Measurements from ENCODE around the gene PTPN12. TPM values are rescaled to one million over a fixed set of nuclear protein-coding genes. Genes with fewer than 3 reads are reported as not detected.
"Not testable (repeated sequence)": the region's sequence is repeated elsewhere in the genome, so short reads cannot be mapped to it uniquely, and the experiment has no call there.

Gene PTPN12
- total RNA-seq: 10 to 100 TPM; 11.3 to 12.5 TPM
- polyA plus RNA-seq: 4.8 TPM

GRCh38 chr7:77537136-77537777 is at the start of gene PTPN12:
TSS of gene PTPN12 (plus strand) at chr7:77537295. CDS start at chr7:77537547, 252 bp downstream.
- no peaks in the 10 kb centered on the region for H3K27me3 Mint-ChIP-seq
- DNase-seq: peak in 2 of 5 donors; percentile 47 to 83
- H3K4me1 ChIP-seq (ENCODE audit: insufficient read depth, low read length): no peaks in the 10 kb centered on the region
- H3K4me3 Mint-ChIP-seq: peak within 1 kb of the TSS; percentile 95 to 99 (median 98)
- peak within 1 kb of the TSS; percentile 86 for H3K4me3 ChIP-seq (ENCODE audit: low read length)
- H3K9me3 Mint-ChIP-seq: no peaks in the 10 kb centered on the region
- H3K27ac Mint-ChIP-seq: peak within 1 kb of the TSS; percentile 82 to 99 (median 93)
- no peaks in the 10 kb centered on the region for H3K36me3 ChIP-seq (ENCODE audit: insufficient read depth, low read length)
- H3K9me3 ChIP-seq (ENCODE audit: low read length): no peaks in the 10 kb centered on the region
- POLR2A ChIA-PET: interaction anchor here (1.2 kb wide), 1 partner anchor 161 kb away, joined by 3 read pairs; no protein-coding TSS in a partner anchor
- H3K4me1 Mint-ChIP-seq: peaks cover 19 to 37% (median 27%) of the 10 kb centered on the region in 3 donors
- peak within 1 kb of the TSS; percentile 75 for H3K27ac ChIP-seq (ENCODE audit: low read depth, low read length)
- H3K36me3 Mint-ChIP-seq: peaks cover 0 to 8% (median 0%) of the 10 kb centered on the region in 3 donors
- CTCF ChIA-PET: no interaction called here
- no peaks in the 10 kb centered on the region for H3K27me3 ChIP-seq (ENCODE audit: insufficient read depth, low read length, poor library complexity, severe bottlenecking)

- H3K4me1 ChIP-seq (ENCODE audit: insufficient read depth, low read length): no peaks in the 10 kb centered on the region
- no peak overlapping the region for H3K4me3 Mint-ChIP-seq
- H3K9me3 ChIP-seq (ENCODE audit: low read length): no peaks in the 10 kb centered on the region
- H3K4me3 ChIP-seq (ENCODE audit: low read length): no peak overlapping the region
- H3K4me1 Mint-ChIP-seq: no peaks in the 10 kb centered on the region
- no peak overlapping the region for H3K27ac Mint-ChIP-seq
- ChIA-PET POLR2A (no interaction called here), CTCF (no interaction called here)
- H3K9me3 Mint-ChIP-seq: peaks cover 6 to 10% (median 9%) of the 10 kb centered on the region in 5 donors
- H3K36me3 ChIP-seq (ENCODE audit: insufficient read depth, low read length): no peaks in the 10 kb centered on the region
- no peaks in the 10 kb centered on the region for H3K27me3 ChIP-seq (ENCODE audit: insufficient read depth, low read length, poor library complexity, severe bottlenecking)
- H3K36me3 Mint-ChIP-seq: peaks cover 0 to 10% (median 0%) of the 10 kb centered on the region in 3 donors
- peaks cover 0 to 25% of the 10 kb centered on the region in 2 donors for H3K27me3 Mint-ChIP-seq
- no peak for DNase-seq
- H3K27ac ChIP-seq (ENCODE audit: low read depth, low read length): no peak overlapping the region
Measured at GRCh38 chr7:77488986-77489385, 48.1 kb upstream of the PTPN12 start.

- H3K36me3 Mint-ChIP-seq: peaks cover 0 to 13% (median 0%) of the 10 kb centered on the region in 3 donors
- H3K4me1 Mint-ChIP-seq: no peaks in the 10 kb centered on the region
- no peaks in the 10 kb centered on the region for H3K36me3 ChIP-seq (ENCODE audit: insufficient read depth, low read length)
- H3K9me3 Mint-ChIP-seq: peaks cover 10 to 16% (median 11%) of the 10 kb centered on the region in 5 donors
- no peak overlapping the region for H3K27ac Mint-ChIP-seq
- H3K4me3 ChIP-seq (ENCODE audit: low read length): no peak overlapping the region
- peaks cover 5 to 18% of the 10 kb centered on the region in 2 donors for H3K27me3 Mint-ChIP-seq
- CTCF ChIA-PET: no interaction called here
- POLR2A ChIA-PET: no interaction called here
- no peaks in the 10 kb centered on the region for H3K4me1 ChIP-seq (ENCODE audit: insufficient read depth, low read length)
- H3K9me3 ChIP-seq (ENCODE audit: low read length): no peaks in the 10 kb centered on the region
- H3K4me3 Mint-ChIP-seq: no peak overlapping the region
- DNase-seq: no peak
- H3K27ac ChIP-seq (ENCODE audit: low read depth, low read length): no peak overlapping the region
- H3K27me3 ChIP-seq (ENCODE audit: insufficient read depth, low read length, poor library complexity, severe bottlenecking): no peaks in the 10 kb centered on the region
Measured at GRCh38 chr7:77497079-77497478, 40.0 kb upstream of the PTPN12 start.

- Mint-ChIP-seq H3K9me3 (peaks cover 4 to 9% (median 5%) of the 10 kb centered on the region in 5 donors), H3K27ac (no peak overlapping the region), H3K4me3 (no peak overlapping the region), H3K36me3 (peaks cover 0 to 4% (median 0%) of the 10 kb centered on the region in 3 donors), H3K27me3 (peaks cover 5 to 15% of the 10 kb centered on the region in 2 donors), H3K4me1 (no peaks in the 10 kb centered on the region)
- no peaks in the 10 kb centered on the region for H3K4me1 ChIP-seq (ENCODE audit: insufficient read depth, low read length)
- no peak for DNase-seq
- no peaks in the 10 kb centered on the region for H3K36me3 ChIP-seq (ENCODE audit: insufficient read depth, low read length)
- CTCF ChIA-PET: no interaction called here
- H3K9me3 ChIP-seq (ENCODE audit: low read length): no peaks in the 10 kb centered on the region
- no peak overlapping the region for H3K27ac ChIP-seq (ENCODE audit: low read depth, low read length)
- H3K4me3 ChIP-seq (ENCODE audit: low read length): no peak overlapping the region
- POLR2A ChIA-PET: no interaction called here
- no peaks in the 10 kb centered on the region for H3K27me3 ChIP-seq (ENCODE audit: insufficient read depth, low read length, poor library complexity, severe bottlenecking)
Measured at GRCh38 chr7:77498659-77499379, 38.3 kb upstream of the PTPN12 start.

- POLR2A ChIA-PET: no interaction called here
- H3K36me3 ChIP-seq (ENCODE audit: insufficient read depth, low read length): no peaks in the 10 kb centered on the region
- H3K9me3 Mint-ChIP-seq: no peaks in the 10 kb centered on the region
- H3K4me3 Mint-ChIP-seq: no peak overlapping the region
- no peaks in the 10 kb centered on the region for H3K36me3 Mint-ChIP-seq
- H3K27ac ChIP-seq (ENCODE audit: low read depth, low read length): no peak overlapping the region
- no peaks in the 10 kb centered on the region for H3K9me3 ChIP-seq (ENCODE audit: low read length)
- CTCF ChIA-PET: no interaction called here
- H3K27ac Mint-ChIP-seq: no peak overlapping the region
- no peaks in the 10 kb centered on the region for H3K4me1 ChIP-seq (ENCODE audit: insufficient read depth, low read length)
- H3K4me3 ChIP-seq (ENCODE audit: low read length): no peak overlapping the region
- H3K27me3 ChIP-seq (ENCODE audit: insufficient read depth, low read length, poor library complexity, severe bottlenecking): no peaks in the 10 kb centered on the region
- no peaks in the 10 kb centered on the region for H3K4me1 Mint-ChIP-seq
- H3K27me3 Mint-ChIP-seq: peaks cover 1 to 17% of the 10 kb centered on the region in 2 donors
- DNase-seq: no peak
Measured at GRCh38 chr7:77501192-77501515, 35.9 kb upstream of the PTPN12 start.

GRCh38 chr7:77504951-77505350 is 32.1 kb upstream of the PTPN12 start:
- Histone ChIP-seq H3K4me1 (ENCODE audit: insufficient read depth, low read length) (no peaks in the 10 kb centered on the region), H3K27ac (ENCODE audit: low read depth, low read length) (no peak overlapping the region), H3K27me3 (ENCODE audit: insufficient read depth, low read length, poor library complexity, severe bottlenecking) (no peaks in the 10 kb centered on the region), H3K4me3 (ENCODE audit: low read length) (no peak overlapping the region), H3K9me3 (ENCODE audit: low read length) (no peaks in the 10 kb centered on the region), H3K36me3 (ENCODE audit: insufficient read depth, low read length) (no peaks in the 10 kb centered on the region)
- CTCF ChIA-PET: interaction anchor here (1.5 kb wide), 1 partner anchor 11 kb away, joined by 3 read pairs; no protein-coding TSS in a partner anchor
- no peak overlapping the region for H3K4me3 Mint-ChIP-seq
- DNase-seq: no peak
- H3K36me3 Mint-ChIP-seq: no peaks in the 10 kb centered on the region
- H3K9me3 Mint-ChIP-seq: no peaks in the 10 kb centered on the region
- H3K4me1 Mint-ChIP-seq: no peaks in the 10 kb centered on the region
- POLR2A ChIA-PET: no interaction called here
- H3K27me3 Mint-ChIP-seq: peaks cover 1 to 15% of the 10 kb centered on the region in 2 donors
- no peak overlapping the region for H3K27ac Mint-ChIP-seq

GRCh38 chr7:77506899-77507298 is 30.2 kb upstream of the PTPN12 start:
- H3K4me1 Mint-ChIP-seq: no peaks in the 10 kb centered on the region
- Histone ChIP-seq H3K9me3 (ENCODE audit: low read length) (no peaks in the 10 kb centered on the region), H3K27ac (ENCODE audit: low read depth, low read length) (no peak overlapping the region), H3K27me3 (ENCODE audit: insufficient read depth, low read length, poor library complexity, severe bottlenecking) (no peaks in the 10 kb centered on the region), H3K36me3 (ENCODE audit: insufficient read depth, low read length) (no peaks in the 10 kb centered on the region), H3K4me3 (ENCODE audit: low read length) (no peak overlapping the region), H3K4me1 (ENCODE audit: insufficient read depth, low read length) (no peaks in the 10 kb centered on the region)
- peaks cover 1 to 12% of the 10 kb centered on the region in 2 donors for H3K27me3 Mint-ChIP-seq
- no peak overlapping the region for H3K4me3 Mint-ChIP-seq
- H3K27ac Mint-ChIP-seq: no peak overlapping the region
- CTCF ChIA-PET: no interaction called here
- POLR2A ChIA-PET: no interaction called here
- no peak for DNase-seq
- H3K9me3 Mint-ChIP-seq: no peaks in the 10 kb centered on the region
- peaks cover 0 to 3% (median 0%) of the 10 kb centered on the region in 3 donors for H3K36me3 Mint-ChIP-seq

GRCh38 chr7:77513002-77513670 is 24.0 kb upstream of the PTPN12 start:
- H3K4me1 ChIP-seq (ENCODE audit: insufficient read depth, low read length); H3K4me1 Mint-ChIP-seq; H3K4me3 Mint-ChIP-seq; H3K9me3 ChIP-seq (ENCODE audit: low read length); H3K36me3 ChIP-seq (ENCODE audit: insufficient read depth, low read length); H3K36me3 Mint-ChIP-seq; H3K27ac Mint-ChIP-seq; DNase-seq; H3K27me3 ChIP-seq (ENCODE audit: insufficient read depth, low read length, poor library complexity, severe bottlenecking); H3K27me3 Mint-ChIP-seq; H3K9me3 Mint-ChIP-seq; H3K4me3 ChIP-seq (ENCODE audit: low read length); H3K27ac ChIP-seq (ENCODE audit: low read depth, low read length): not testable (repeated sequence)
- CTCF ChIA-PET: interaction anchor here (1.1 kb wide), 1 partner anchor 16 kb away, joined by 3 read pairs; no protein-coding TSS in a partner anchor
- POLR2A ChIA-PET: interaction anchor here (0.6 kb wide), 1 partner anchor 23 kb away, joined by 3 read pairs; no protein-coding TSS in a partner anchor
